ENCODE measurements around the gene NUMA1.

The NUMA1 gene

DNA sequence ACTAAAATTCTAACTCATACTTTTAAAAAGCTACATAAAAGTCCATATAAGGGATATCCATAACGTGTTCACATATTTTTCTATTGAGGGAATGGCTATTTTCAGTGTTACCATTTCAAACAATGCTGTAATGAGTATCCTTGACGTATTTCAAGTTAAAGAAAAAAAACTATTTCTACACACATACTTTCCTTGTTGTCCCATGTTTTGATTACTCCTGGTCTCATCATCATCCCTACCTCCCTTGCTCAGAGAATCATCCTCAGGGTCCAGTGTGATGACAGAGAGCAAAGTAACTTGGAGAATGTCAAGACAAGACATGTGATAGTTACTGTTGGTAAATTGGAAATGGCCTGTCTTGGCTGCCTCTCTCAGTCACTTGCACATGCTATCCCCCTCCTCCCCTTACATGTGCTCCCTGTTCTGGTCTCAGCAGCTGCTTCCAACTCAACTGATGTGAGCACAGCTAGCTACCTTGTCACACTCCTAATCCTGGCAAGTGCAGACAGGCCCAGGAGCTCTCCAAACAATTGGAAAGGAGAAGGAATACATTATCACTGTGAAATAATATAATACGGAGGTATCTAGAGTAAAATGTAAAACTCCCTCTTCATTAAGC, 21.8 kb downstream of the NUMA1 start:
- ChIA-PET POLR2A (interaction anchor here (0.6 to 1.0 kb wide), 2 partner anchors 10 to 11 kb away, joined by 3 read pairs; no protein-coding TSS in a partner anchor), CTCF (no interaction called here)
- no peak for DNase-seq (ENCODE audit: extremely low spot score)
- TF ChIP-seq, protein P1, sequence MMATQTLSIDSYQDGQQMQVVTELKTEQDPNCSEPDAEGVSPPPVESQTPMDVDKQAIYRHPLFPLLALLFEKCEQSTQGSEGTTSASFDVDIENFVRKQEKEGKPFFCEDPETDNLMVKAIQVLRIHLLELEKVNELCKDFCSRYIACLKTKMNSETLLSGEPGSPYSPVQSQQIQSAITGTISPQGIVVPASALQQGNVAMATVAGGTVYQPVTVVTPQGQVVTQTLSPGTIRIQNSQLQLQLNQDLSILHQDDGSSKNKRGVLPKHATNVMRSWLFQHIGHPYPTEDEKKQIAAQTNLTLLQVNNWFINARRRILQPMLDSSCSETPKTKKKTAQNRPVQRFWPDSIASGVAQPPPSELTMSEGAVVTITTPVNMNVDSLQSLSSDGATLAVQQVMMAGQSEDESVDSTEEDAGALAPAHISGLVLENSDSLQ (IDR thresholded peaks at IDR 0.05): no peak
- no peak for TF ChIP-seq L3MBTL2 (conservative IDR thresholded peaks at IDR 0.05)
- no peak for TF ChIP-seq NFRKB (IDR thresholded peaks at IDR 0.05)
- no peak for TF ChIP-seq ZNF384 (IDR thresholded peaks at IDR 0.05)
- no peak for TF ChIP-seq TARDBP (IDR thresholded peaks at IDR 0.05)
- TF ChIP-seq SP1 (IDR thresholded peaks at IDR 0.05): no peak

DNA sequence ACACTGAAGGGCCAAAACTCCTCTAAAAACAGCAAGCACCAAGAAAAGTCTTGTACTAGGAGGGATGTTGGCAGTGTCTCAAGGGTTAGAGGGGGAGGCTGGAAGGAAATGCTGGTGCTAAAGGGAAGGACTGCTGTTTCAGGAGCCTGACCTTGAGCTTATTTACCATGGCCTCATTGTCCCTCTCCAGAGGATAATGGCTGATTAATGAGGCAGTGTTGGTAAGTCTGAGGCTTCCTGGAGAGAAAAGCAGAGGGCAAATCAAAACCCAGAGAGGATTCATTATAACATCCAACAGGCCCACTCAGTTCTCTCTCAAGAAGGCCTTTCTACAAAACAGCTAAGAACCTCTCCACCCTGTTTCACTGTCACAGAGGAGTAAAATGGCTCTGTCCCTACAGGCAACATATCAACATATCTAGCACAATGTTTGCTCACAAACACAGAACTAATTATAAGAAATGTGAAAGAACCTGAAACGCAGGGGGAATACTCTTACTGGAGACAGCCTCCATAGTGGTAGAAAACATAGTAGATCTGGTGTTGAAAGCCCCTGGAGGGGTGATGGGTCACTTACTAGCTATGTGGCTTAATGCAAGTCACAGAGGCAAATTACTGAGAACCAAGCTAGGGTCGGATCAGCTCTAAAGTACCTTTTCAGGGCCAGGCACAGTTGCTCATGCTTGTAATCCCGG, 31.4 kb downstream of the NUMA1 start:
- DNase-seq (ENCODE audit: extremely low spot score): no peak
- ChIA-PET CTCF (no interaction called here), POLR2A (interaction anchor here (0.9 kb wide), 1 partner anchor 10 kb away, joined by 3 read pairs; no protein-coding TSS in a partner anchor)
- no peak for TF ChIP-seq TARDBP (IDR thresholded peaks at IDR 0.05)
- TF ChIP-seq FOXK2 (IDR thresholded peaks at IDR 0.05): no peak
- no peak for TF ChIP-seq ELF4 (IDR thresholded peaks at IDR 0.05)
- no peak for TF ChIP-seq SUZ12 (IDR thresholded peaks at IDR 0.05)
- no peak for TF ChIP-seq CTBP1 (IDR thresholded peaks at IDR 0.05; ENCODE audit: borderline replicate concordance)
- no peak for TF ChIP-seq FOXA1 (IDR thresholded peaks at IDR 0.05)
- TF ChIP-seq ZNF384 (IDR thresholded peaks at IDR 0.05): no peak
- TF ChIP-seq ARNT (IDR thresholded peaks at IDR 0.05): no peak
- no peak for TF ChIP-seq SP1 (IDR thresholded peaks at IDR 0.05)
- TF ChIP-seq, protein P1 (IDR thresholded peaks at IDR 0.05): no peak
- no peak for TF ChIP-seq LEF1 (IDR thresholded peaks at IDR 0.05; ENCODE audit: borderline replicate concordance)
- no peak for TF ChIP-seq HDGF (IDR thresholded peaks at IDR 0.05; ENCODE audit: borderline replicate concordance)
- TF ChIP-seq NFRKB (IDR thresholded peaks at IDR 0.05): no peak

DNA sequence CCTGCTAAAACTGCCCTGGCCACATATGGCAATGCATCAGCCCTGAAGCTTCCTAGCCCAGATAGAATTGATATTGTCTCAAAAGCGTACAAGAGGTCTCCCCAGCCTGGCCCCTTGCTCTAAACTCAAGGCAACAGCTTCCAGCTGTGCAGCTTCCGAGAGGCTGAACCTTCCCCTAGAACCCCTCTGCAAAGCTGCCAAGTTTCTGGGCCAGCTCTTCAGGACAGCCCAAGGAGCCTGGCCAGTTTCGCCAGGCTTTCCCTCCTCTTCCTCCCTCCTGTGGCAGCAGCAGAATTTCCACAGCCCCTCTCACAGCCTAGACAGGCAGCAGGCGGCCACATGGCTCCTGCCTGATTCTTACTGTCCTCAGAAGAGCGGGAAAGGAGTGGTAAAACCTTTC, 34.5 kb downstream of the NUMA1 start:
- no peak for TF ChIP-seq CTBP1 (IDR thresholded peaks at IDR 0.05; ENCODE audit: borderline replicate concordance)
- no peak for DNase-seq (ENCODE audit: extremely low spot score)
- CTCF ChIA-PET: no interaction called here
- POLR2A ChIA-PET: no interaction called here

DNA sequence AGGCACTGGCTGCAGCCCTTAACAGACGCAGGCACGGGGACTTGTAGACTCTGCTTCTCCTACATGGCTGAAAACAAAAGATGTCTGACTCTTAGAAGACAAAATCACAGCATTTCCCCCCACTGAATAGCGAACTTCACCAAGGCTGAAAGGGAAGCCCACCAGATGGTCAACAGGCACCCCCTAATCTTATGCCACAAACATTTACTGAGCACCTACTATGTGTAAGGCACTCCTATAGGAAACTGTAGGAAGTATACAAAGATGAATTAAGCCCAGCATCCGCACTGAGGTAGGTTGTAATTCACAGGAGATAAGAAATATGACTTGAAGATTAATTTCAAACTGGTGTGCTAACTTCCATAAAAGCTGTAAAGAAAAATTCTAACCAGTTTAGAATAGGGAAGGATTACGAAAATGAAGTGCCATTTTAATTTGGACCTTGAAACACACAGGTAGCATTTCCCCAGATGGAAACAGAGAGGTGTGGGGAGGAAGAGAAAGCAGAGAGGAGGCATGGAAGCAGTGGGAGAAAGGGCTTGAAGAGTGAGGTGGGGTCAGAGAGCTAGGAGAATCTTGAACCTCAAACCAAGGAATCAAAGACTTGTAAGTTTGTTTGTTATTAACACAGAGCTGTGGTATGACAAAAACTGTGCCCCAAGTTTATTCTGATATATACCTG, 38.1 kb downstream of the NUMA1 start:
- ChIA-PET CTCF (no interaction called here), POLR2A (interaction anchor here (0.6 kb wide), 1 partner anchor 66 kb away, joined by 3 read pairs; no protein-coding TSS in a partner anchor)
- TF ChIP-seq FOXA1 (IDR thresholded peaks at IDR 0.05) (no peak), FOXK2 (IDR thresholded peaks at IDR 0.05) (no peak), L3MBTL2 (conservative IDR thresholded peaks at IDR 0.05) (no peak), NFRKB (IDR thresholded peaks at IDR 0.05) (no peak), CTBP1 (IDR thresholded peaks at IDR 0.05; ENCODE audit: borderline replicate concordance) (no peak), ZNF384 (IDR thresholded peaks at IDR 0.05) (no peak)
- DNase-seq (ENCODE audit: extremely low spot score): no peak

DNA sequence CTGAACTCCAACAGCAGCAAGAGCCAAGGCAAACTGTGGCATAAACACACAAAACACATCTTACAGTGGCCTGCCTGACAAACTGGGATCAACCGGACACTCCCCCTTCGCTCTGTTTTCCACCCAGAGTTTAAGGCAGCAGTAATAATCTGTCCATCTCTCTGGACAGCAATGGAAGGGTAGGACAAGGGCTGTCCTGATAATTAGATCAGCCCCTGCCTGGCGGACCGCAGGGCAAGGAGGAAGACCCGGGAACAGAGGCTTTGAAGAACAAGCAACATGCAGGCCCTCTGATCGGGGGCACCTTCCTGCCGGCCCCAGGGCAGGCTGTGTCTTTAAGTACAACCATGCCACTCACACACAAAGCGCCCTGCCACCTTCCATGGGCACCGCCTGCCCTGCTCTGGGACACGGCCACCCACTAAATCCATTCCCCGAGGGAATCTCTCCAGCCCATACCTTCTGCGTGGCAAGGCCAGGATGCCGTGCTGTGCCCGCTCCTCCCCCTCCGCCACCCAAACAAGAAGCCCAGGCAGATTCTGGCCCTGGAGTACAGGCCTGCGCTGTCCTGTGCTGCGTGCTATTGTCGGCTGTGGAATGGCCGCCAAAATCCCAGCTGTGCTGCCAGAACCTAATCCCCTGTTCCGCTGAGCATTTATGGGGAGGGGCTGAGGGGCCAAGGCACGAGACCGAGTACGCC, 38.8 kb downstream of the NUMA1 start:
- ChIA-PET POLR2A (interaction anchor here (0.6 to 1.9 kb wide), 3 partner anchors 9 to 67 kb away, joined by 3 to 6 read pairs (median 3); no protein-coding TSS in a partner anchor), CTCF (interaction anchor here (1.3 kb wide), 1 partner anchor 16 kb away, joined by 10 read pairs; no protein-coding TSS in a partner anchor)
- peak; percentile 52 for DNase-seq (ENCODE audit: extremely low spot score)
- no peak for TF ChIP-seq FOXA1 (IDR thresholded peaks at IDR 0.05)
- TF ChIP-seq ARNT (IDR thresholded peaks at IDR 0.05): no peak
- no peak for TF ChIP-seq TARDBP (IDR thresholded peaks at IDR 0.05)
- no peak for TF ChIP-seq BHLHE40 (IDR thresholded peaks at IDR 0.05; ENCODE audit: borderline replicate concordance)
- TF ChIP-seq FOXK2 (IDR thresholded peaks at IDR 0.05): no peak
- TF ChIP-seq SP1 (IDR thresholded peaks at IDR 0.05): no peak
- TF ChIP-seq L3MBTL2 (conservative IDR thresholded peaks at IDR 0.05): no peak
- TF ChIP-seq FOXM1 (IDR thresholded peaks at IDR 0.05; ENCODE audit: borderline replicate concordance): no peak
- TF ChIP-seq SUZ12 (IDR thresholded peaks at IDR 0.05): no peak
- no peak for TF ChIP-seq ZNF384 (IDR thresholded peaks at IDR 0.05)
- no peak for TF ChIP-seq HDGF (IDR thresholded peaks at IDR 0.05; ENCODE audit: borderline replicate concordance)

DNA sequence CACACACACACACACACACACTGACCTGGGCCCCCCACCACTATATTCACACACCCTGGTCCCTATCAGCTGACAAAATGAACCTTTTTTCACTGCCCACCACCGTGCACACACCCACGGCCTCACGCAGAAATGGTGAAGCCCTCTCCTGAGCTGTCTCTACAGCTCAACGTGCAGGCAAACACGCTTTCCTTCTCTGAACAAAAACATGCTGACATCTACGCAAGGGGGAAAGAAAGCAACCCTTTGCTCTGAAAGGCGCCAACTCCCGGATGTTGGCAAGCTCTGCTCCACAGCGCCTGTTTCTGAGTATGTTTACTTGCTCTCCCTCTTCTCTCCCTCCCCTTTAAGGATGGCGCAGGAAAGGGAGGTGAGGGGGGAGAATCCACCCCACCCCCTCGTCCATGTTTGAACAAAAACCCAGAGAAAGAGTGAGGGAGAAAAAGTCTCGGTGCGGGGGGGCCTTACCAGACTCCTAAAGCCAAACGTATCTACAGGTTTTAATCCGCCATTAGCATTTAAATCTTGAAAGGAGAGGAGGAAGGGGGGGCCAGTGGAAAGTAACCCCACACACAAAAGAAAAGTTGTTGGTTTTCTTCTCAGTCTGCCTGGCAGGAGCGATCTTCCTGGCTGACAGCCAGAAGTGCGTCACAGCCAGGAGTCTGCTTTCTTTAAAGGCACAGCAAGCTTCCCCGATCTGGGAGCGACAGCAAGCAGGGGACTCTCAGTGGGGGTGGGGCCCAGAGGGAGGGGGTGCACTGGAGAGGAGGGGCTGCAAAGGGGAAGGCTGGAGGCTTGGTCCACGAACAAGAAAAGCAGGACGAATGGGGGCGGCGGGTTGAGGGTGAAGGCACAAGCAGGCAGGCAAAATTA, 39.6 kb downstream of the NUMA1 start:
- POLR2A ChIA-PET: interaction anchor here (0.5 to 1.9 kb wide), 7 partner anchors 8 to 1117 kb away, joined by 3 to 6 read pairs (median 3); no protein-coding TSS in a partner anchor
- CTCF ChIA-PET: interaction anchor here (0.6 to 1.3 kb wide), 4 partner anchors 15 to 338 kb away, joined by 3 to 10 read pairs (median 4); no protein-coding TSS in a partner anchor
- peak; percentile 81 for DNase-seq (ENCODE audit: extremely low spot score)
- peak; percentile 79; the same call in 1 of the 2 replicates for TF ChIP-seq FOXM1 (IDR thresholded peaks at IDR 0.05; ENCODE audit: borderline replicate concordance)
- TF ChIP-seq, protein P1 (IDR thresholded peaks at IDR 0.05): peak; percentile 61
- no peak for TF ChIP-seq TARDBP (IDR thresholded peaks at IDR 0.05)

All from HEK293T (cell line).